DND-41 (cell line): ENCODE data around the gene MRGPRX2.

Source experiments
- ATAC-seq: fragments of 200-7000 bp; cut with Tn5 transposase; 3 replicates; pipeline ENCODE4 v1.9.1; 2021; ENCODE audit warnings: low read depth; ENCODE audit not compliant: insufficient read depth
- DNase-seq: peaks from one replicate; pipeline ENCODE4 v3.0.0-alpha.2; 2020
- H2AFZ ChIP-seq: 2 replicates; pipeline ENCODE4 v1.6.0; 2012; ENCODE audit warnings: low read depth, low read length
- H3K27ac ChIP-seq: 2 replicates; pipeline ENCODE4 v1.5.1; 2012; ENCODE audit warnings: low read length, inconsistent platforms
- H3K27me3 ChIP-seq: fragments of 200-600 bp; sonication (generic); 2 replicates; pipeline ENCODE4 v1.6.0; 2012; ENCODE audit warnings: low read length, mild to moderate bottlenecking, inconsistent platforms; ENCODE audit not compliant: insufficient read depth, poor library complexity
- H3K36me3 ChIP-seq: 2 replicates; pipeline ENCODE4 v1.5.1; 2012; ENCODE audit warnings: low read length, inconsistent platforms; ENCODE audit not compliant: insufficient read depth
- H3K4me1 ChIP-seq: 2 replicates; pipeline ENCODE4 v1.5.1; 2012; ENCODE audit warnings: mild to moderate bottlenecking, low read length; ENCODE audit not compliant: insufficient read depth
- H3K4me2 ChIP-seq: 2 replicates; pipeline ENCODE4 v1.6.0; 2012; ENCODE audit warnings: mild to moderate bottlenecking, moderate library complexity, low read length, inconsistent platforms; ENCODE audit not compliant: insufficient read depth
- H3K4me3 ChIP-seq, 2 experiments: fragments of 200-600 bp in 1 of 2; shearing (Covaris generic) in 1 of 2; 2 replicates each; pipeline ENCODE4 v1.5.1; 2012 to 2016; ENCODE audit warnings: inconsistent platforms in 2 of 2, low read length in 2 of 2, mild to moderate bottlenecking in 2 of 2, low read depth in 1 of 2, moderate library complexity in 1 of 2
- H3K79me2 ChIP-seq: 2 replicates; pipeline ENCODE4 v1.6.0; 2012; ENCODE audit warnings: low read length, inconsistent platforms; ENCODE audit not compliant: insufficient read depth
- H3K9ac ChIP-seq: 2 replicates; pipeline ENCODE4 v1.6.0; 2012; ENCODE audit warnings: low read depth, mild to moderate bottlenecking, inconsistent platforms, low read length, moderate library complexity
- H3K9me3 ChIP-seq: 2 replicates; pipeline ENCODE4 v1.5.1; 2012; ENCODE audit warnings: low read length, moderate library complexity, mild to moderate bottlenecking, inconsistent platforms; ENCODE audit not compliant: insufficient read depth, severe bottlenecking
- H4K20me1 ChIP-seq: 2 replicates; pipeline ENCODE4 v1.6.0; 2012; ENCODE audit warnings: low read length; ENCODE audit not compliant: insufficient read depth
- CTCF ChIP-seq: IDR thresholded peaks from 2 replicates; pipeline ENCODE4 v1.5.1; 2012; ENCODE audit warnings: borderline replicate concordance, low read length, moderate library complexity, mild to moderate bottlenecking; ENCODE audit not compliant: poor library complexity, severe bottlenecking; ENCODE audit errors: extremely low read depth
- EZH2 ChIP-seq: IDR thresholded peaks from 3 replicates; pipeline ENCODE4 v1.6.1; 2012; ENCODE audit warnings: borderline replicate concordance, low read depth, mild to moderate bottlenecking, moderate library complexity, low read length, inconsistent platforms; ENCODE audit not compliant: severe bottlenecking

Gene MRGPRX2

DNA sequence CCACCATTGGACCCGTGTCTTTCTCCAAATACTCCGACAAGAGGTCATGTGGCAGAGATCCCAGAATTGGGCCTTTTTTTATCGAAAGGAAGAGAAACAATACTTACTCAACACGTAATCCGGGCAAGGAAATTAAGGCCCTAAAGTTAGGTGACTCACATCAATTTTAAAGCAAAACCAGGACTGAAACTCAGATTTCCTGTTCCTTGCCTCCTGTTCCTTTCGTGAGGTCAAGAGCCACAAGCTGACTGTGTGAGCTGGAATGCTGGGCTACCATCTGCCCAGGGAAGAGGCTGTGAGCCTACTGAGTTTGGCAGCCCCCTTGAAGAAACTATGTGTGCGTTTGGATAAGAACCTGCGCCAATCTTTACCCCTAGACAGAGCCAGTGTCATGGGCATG, 27.1 kb upstream of the MRGPRX2 start:
- TF ChIP-seq EZH2: no peak
- TF ChIP-seq CTCF: no peak
- H3K27ac ChIP-seq: no peak overlapping the region
- H3K4me2 ChIP-seq: no peak overlapping the region

DNA sequence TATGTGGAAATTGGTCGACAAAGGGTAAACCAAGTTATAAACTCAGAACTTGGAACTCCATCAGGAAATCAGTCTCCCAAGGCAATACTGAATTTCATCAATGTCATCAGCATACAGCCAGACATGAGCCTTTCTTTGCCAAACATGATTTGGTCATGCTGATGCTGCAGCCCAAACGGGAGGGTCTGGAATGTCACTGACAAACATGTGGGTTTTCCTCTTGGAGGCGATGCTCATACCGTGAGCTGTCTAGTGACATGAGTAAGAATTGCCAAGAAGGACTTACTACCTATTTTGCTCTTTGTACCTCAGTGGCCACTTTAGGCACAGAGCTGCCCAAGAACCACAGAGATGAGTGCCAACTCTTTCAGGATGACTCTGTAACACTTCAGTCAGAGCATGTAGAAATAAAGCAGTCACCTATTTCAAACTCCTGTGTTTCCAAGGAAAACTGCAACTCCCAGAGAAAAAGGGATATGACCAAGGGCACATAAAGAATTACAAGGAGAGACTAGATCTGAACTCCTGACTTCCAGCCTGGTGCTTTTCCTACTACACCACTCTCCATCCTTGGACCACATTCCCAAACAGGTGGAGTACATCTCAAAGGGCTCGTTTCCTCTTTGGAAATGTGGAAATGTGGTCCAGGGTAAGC, 24.3 kb upstream of the MRGPRX2 start:
- TF ChIP-seq EZH2 (no peak), CTCF (no peak)
- H3K79me2 ChIP-seq: no peaks in the 10 kb centered on the region
- no peak overlapping the region for H3K4me3 ChIP-seq
- no peak overlapping the region for H3K4me2 ChIP-seq
- no peaks in the 10 kb centered on the region for H3K36me3 ChIP-seq
- ATAC-seq (no peak), DNase-seq (no peak)
- H3K27ac ChIP-seq: no peak overlapping the region
- peaks cover 4% of the 10 kb centered on the region for H3K27me3 ChIP-seq
- H3K9ac ChIP-seq: no peak overlapping the region
- H3K9me3 ChIP-seq: no peaks in the 10 kb centered on the region
- no peaks in the 10 kb centered on the region for H3K4me1 ChIP-seq
- no peak overlapping the region for H2AFZ ChIP-seq
- H4K20me1 ChIP-seq: no peaks in the 10 kb centered on the region

More for the DNA sequence above, 27.1 kb upstream of the MRGPRX2 start:
- ATAC-seq (no peak), DNase-seq (no peak)
- no peaks in the 10 kb centered on the region for H3K9me3 ChIP-seq
- no peak overlapping the region for H3K4me3 ChIP-seq
- no peak overlapping the region for H2AFZ ChIP-seq
- H3K36me3 ChIP-seq: no peaks in the 10 kb centered on the region
- no peaks in the 10 kb centered on the region for H3K4me1 ChIP-seq
- H3K27me3 ChIP-seq: peaks cover 8% of the 10 kb centered on the region
- H4K20me1 ChIP-seq: no peaks in the 10 kb centered on the region
- no peaks in the 10 kb centered on the region for H3K79me2 ChIP-seq
- H3K9ac ChIP-seq: no peak overlapping the region

GRCh38 chr11:19083166-19083565, 22.6 kb upstream of the MRGPRX2 start:
- Histone ChIP-seq H3K27ac (no peak overlapping the region), H3K9me3 (no peaks in the 10 kb centered on the region), H4K20me1 (no peaks in the 10 kb centered on the region), H3K9ac (no peak overlapping the region), H2AFZ (no peak overlapping the region), H3K36me3 (no peaks in the 10 kb centered on the region), H3K79me2 (no peaks in the 10 kb centered on the region), H3K4me1 (no peaks in the 10 kb centered on the region), H3K4me3 (no peak overlapping the region), H3K4me2 (no peak overlapping the region), H3K27me3 (peaks cover 7% of the 10 kb centered on the region)
- DNase-seq (no peak), ATAC-seq (no peak)
- TF ChIP-seq CTCF (no peak), EZH2 (no peak)
